NCI-H446 treated with DMSO at 0.1 percent for 48 hours (cell line): ENCODE data around the gene SPEM2.
A peak's percentile ranks its signal among the peaks of the same experiment; 100 is the strongest.

ENCODE experiments used
- DNase-seq: peaks from one replicate; lab custom pipeline; 2025; lab: John Stamatoyannopoulos, UW

SPEM2 gene

GRCh38 chr17:7425316-7425715 lies at the start of gene SPEM2:
Gene SPEM2 (plus strand): TSS chr17:7425616. CDS start chr17:7425689, 73 bp downstream.
- DNase-seq, result no peak

DNA sequence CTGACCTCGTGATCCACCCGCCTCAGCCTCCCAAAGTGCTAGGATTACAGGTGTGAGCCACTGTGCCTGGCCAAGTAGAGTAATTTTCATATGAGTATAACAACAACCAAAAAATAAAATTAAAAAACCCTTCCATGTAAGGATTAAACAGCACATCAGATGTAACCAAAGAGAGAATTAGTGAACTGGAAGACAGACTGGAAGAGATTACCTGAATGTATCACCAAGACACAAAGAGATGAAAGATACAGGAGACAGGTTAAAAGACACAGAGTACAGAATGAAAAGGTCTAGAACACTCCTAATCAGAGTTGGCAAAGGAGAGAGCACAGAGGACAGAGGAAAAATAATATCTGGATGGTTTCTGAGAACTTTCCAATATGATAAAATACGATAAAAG lies 46.3 kb upstream of the SPEM2 start:
- no peak for DNase-seq

GRCh38 chr17:7380321-7380720 lies 45.1 kb upstream of the SPEM2 start:
- peak; percentile 50 for DNase-seq

DNA sequence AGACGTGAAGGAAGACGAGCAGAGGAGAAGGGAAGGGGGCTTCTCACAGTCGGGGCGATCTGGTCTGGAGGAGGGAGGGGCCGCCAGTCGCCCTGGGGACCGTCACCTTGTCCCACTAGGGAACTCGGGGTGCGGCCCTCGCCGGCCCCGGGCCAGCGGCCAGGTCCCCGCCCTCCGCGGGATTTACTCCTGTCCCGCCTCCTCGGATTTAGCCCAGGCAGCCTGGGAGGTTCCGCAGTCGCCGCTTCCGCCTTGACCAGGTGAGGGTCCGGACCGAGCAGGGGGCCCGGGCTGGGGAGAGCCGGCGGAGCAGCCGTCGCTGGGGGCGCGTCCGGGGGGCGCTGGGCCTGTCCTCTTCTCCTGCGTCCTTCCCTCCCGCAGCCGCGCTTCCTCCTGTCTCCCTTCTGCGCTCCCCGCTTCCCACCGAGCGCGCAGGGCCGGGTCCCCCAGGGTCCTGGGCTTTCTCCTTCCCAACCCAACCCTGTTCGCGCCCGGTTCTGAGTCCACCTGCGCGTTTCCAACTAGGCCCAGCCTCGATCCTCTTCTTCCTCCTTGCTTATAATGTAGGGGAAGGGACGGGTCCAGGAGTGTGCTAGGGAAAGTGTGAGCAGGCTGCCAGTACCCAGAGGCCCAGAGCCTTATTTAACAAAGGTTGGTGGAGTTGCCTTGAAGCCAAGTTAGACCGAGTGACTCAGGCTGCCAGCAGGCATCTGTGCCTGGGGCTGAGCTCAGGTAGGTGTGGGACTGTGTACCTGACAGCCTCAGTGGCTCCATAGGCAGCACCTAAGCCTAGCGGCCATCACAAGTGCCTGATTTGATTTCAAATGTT lies 44.3 kb upstream of the SPEM2 start, which contains the start of gene TNK1:
Gene TNK1, plus strand, starts transcription at position 235 of the 829 bp plus-strand sequence. CDS start 1,838 bp downstream, outside the sequence.
- no peak for DNase-seq

- DNase-seq, result no peak
Measured at GRCh38 chr17:7382901-7383300, 42.5 kb upstream of the SPEM2 start.

DNA sequence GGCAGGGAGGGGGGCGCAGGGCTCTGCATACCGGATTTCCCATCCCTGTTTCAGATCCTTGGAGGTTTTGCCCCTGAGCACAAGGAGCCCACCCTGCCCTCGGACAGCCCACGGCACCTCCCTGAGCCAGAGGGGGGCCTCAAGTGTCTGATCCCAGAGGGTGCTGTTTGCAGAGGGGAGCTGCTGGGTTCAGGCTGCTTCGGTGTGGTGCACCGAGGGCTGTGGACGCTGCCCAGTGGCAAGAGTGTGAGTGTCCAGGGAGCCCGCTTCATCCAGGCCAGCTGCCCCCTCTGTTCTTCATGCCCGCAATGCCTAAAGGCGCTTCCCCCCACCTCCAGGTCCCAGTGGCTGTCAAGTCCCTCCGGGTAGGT lies 42.1 kb upstream of the SPEM2 start:
- DNase-seq, result no peak

GRCh38 chr17:7383742-7384488 lies 41.5 kb upstream of the SPEM2 start:
- DNase-seq, result no peak

DNA sequence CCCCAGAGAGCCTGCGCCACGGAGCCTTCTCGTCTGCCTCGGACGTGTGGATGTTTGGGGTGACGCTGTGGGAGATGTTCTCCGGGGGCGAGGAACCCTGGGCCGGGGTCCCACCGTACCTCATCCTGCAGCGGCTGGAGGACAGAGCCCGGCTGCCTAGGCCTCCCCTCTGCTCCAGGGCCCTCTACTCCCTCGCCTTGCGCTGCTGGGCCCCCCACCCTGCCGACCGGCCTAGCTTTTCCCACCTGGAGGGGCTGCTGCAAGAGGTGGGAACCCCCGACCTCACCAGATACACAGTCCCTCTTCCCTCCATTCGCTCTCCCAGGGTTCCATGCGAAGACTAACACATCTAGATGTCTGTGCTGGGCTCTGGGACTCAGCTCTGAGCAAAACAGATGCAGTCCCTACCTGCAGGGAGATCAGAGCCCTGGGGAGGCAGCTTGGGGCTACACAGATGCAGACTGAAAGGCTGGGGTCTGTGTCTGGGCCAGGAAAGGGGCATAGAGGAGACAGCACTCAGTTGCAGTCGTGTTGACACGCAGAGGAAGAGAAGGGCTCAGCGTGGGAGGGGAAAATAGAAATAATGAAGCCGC lies 40.8 kb upstream of the SPEM2 start:
- DNase-seq, result no peak

DNA sequence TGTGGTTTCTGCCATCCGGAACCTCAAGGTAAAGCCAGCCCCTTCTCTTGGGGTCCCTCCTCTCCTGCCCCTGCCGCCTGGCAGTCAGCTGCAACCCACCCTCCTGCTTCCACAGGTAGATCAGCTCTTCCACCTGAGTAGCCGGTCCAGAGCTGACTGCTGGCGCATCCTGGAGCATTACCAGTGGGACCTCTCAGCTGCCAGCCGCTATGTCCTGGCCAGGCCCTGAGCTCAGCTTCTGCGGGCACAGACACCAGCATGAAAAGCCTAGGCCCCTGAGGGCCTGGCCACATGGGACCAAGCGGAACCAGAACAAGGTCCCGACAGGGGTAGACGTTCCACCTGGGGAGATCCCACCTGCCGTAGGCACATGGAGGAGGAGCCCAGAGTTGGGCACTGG lies 36.6 kb upstream of the SPEM2 start:
- DNase-seq, result no peak

DNA sequence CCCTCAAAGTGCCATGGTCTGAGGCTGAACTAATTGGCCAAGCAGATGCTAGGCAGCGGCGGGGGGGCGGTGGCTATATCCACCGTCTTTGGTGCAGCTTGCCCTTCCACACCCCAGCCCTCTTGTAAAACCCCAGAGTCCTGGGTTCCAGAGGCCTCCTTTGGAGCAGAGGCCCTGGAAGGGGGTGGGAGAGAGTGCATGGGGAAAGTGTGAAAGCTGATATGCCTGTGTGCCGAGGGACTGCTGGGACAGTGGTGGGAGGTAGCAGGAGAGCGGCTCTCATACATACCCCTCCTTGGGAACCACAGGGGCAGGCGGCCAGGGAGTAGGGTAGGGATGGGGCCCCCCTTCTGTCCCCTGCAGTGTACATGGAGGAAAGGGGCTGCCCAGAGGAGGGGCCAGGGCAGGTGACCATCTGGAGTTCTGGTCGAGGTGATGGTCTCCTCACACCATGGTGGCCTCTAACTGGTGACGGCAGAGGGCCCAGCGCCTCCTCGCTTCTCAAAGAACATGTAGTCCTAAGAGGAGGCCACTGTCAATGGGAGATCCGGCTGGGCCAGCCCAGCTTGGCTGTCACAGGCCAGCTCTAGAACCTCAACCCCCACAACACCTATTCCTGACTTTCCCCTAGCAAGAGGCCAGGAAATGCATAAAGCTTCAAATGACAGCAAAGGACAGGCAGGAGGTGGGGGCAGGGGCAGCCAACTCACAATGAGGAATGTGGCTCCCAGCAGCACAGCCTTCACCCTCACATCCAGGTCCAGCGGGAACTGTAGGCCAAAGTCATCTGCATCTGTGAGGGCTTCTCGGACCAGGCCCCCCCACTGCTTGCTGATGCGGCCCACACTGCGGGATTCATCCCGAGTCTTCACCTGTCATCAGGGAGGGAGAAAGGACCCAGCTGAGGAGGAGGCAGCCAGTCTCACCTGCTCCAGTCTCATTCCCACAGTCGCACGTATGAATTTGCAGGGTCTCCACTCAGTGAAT lies 35.2 kb upstream of the SPEM2 start:
- DNase-seq, result no peak

GRCh38 chr17:7391307-7391706 lies 34.1 kb upstream of the SPEM2 start:
- no peak for DNase-seq

GRCh38 chr17:7392696-7393612 lies 32.5 kb upstream of the SPEM2 start:
- DNase-seq, result no peak

DNA sequence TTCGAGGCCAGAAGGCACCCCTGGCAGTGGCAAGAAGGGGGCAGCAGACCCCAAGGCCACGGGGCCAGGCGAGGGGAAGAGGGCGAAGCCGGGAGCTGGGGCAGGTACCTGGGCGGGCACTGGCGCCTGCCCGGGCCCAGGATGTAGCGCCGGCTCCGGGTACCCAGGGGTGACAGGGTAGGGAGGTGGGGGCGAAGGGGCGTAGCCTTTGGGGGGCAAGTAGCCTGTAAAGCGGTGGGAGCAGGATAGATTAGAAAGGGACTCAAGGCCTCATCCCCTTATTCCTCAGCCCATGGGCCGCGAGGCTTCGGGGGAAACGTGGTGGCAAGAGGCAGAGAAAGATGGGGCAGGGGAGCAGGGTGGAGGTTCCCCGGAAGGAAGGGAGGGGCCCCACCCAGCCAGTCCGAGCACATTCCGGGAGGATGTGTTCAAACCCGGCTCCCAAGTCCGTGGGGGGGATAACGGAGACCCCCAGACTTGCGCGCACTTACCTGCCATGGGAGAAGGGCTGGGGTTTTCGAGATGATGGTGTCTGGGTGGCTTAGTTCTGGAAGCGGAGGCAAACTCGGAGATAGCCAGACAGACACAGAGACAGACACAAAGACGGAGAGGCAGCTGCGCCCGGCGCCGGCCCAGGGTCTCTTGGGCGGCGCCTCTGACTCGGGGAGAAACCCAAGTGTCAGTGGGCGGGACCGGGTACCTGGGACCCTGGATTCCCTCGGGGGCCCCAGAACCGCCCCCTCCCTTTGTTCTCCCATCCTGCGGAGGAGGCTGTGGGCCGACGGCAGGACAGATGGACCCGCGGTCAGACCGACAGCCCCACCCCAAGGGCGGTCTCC lies 31.6 kb upstream of the SPEM2 start:
- DNase-seq, result no peak

DNA sequence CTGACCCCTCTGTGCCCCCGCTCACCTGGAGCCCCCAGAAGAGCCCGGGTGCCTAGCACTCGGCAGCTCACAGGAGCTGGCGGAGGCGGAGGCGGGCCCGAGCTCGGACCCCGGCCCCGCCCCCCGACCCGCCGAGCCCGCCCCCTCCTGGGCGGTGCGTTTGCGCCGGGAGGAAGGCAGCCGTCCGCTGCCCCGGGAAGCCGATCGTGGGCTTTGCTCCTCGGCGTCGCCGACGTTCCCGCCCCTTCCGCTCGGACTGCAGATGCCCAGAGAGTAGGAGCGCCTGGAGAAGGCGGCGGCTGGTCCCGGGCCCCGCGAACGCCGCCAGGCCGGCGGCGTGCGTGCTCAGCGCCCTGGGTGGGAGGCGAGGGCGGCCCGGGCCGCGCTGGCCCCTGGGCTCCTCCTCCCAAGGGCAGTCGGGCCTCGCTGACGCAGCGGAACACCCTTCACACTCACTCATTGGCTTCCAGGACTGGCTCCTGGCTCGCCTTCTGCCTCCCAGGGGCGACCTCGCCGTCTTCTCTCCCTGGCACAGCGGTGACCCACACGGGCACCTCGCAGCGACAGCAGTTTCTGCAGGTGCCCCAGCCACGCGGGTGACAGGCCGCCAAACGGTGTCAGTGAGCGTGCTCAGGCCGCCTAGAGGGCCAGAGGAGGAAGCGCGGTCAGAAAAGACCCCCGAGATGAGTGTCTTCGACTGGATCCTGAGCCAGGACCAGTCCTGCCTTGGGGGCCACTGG lies 30.8 kb upstream of the SPEM2 start, which contains the start of gene PLSCR3:
Gene PLSCR3, minus strand, starts transcription at position 74 of the 740 bp plus-strand sequence. CDS start 415 bp downstream, outside the sequence.
- DNase-seq, result peak; percentile 61

DNA sequence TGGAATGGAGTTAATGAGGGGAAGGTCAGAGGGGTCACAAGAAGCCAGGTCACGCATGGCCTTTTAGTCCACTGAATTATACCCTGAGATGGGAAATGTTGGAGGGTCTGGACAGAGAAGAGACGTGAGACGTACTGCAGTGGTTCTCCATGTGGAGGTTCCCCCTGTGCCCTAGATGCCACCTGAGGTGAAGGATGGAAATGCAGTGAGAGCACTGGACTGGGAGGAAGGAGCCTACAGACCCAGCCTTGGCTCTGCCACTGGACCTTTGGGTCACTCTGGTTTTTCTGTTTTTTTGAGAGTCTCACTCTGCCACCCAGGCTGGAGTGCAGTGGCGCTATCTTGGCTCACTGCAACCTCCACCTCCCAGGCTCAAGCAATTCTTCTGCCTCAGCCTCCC lies 29.3 kb upstream of the SPEM2 start:
- no peak for DNase-seq

- no peak for DNase-seq
Measured at GRCh38 chr17:7398612-7399011, 26.8 kb upstream of the SPEM2 start.

- no peak for DNase-seq
Measured at GRCh38 chr17:7403043-7403726, 22.2 kb upstream of the SPEM2 start.

- DNase-seq, result no peak
Measured at GRCh38 chr17:7403727-7403976, 21.8 kb upstream of the SPEM2 start.
